ENCODE measurements around the gene DDX54.

GRCh38 chr12:113190761-113191160 lies 5.5 kb upstream of the DDX54 start:
- TF ChIP-seq, protein P1, sequence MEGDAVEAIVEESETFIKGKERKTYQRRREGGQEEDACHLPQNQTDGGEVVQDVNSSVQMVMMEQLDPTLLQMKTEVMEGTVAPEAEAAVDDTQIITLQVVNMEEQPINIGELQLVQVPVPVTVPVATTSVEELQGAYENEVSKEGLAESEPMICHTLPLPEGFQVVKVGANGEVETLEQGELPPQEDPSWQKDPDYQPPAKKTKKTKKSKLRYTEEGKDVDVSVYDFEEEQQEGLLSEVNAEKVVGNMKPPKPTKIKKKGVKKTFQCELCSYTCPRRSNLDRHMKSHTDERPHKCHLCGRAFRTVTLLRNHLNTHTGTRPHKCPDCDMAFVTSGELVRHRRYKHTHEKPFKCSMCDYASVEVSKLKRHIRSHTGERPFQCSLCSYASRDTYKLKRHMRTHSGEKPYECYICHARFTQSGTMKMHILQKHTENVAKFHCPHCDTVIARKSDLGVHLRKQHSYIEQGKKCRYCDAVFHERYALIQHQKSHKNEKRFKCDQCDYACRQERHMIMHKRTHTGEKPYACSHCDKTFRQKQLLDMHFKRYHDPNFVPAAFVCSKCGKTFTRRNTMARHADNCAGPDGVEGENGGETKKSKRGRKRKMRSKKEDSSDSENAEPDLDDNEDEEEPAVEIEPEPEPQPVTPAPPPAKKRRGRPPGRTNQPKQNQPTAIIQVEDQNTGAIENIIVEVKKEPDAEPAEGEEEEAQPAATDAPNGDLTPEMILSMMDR (IDR thresholded peaks at IDR 0.05) = no peak
- TF ChIP-seq EZH2 (IDR thresholded peaks at IDR 0.05) (no peak), EZH2phosphoT487 (IDR thresholded peaks at IDR 0.05) (no peak)
